H1 (cell line): ENCODE measurements around the gene SPATS1. TPM values are rescaled to one million over a fixed set of nuclear protein-coding genes. Genes with fewer than 3 reads are reported as not detected.

Experiments used
- CTCF ChIA-PET: fragments of 300-600 bp; sonication (Branson Sonifier 250); formaldehyde crosslinking; loops from one replicate; lab custom pipeline; 2021; ENCODE audit not compliant: partially characterized antibody; lab: Charles Lee
- POLR2A ChIA-PET: fragments of 300-600 bp; sonication (Branson Sonifier 250); formaldehyde crosslinking; loops from one replicate; lab custom pipeline; 2021; ENCODE audit warnings: inconsistent platforms; ENCODE audit not compliant: partially characterized antibody; lab: Charles Lee
- DNase-seq, 2 experiments: peaks; one replicate each; pipeline versions ENCODE4 v3.0.0 to v3.0.0-alpha.2; 2010 to 2022; ENCODE audit warnings: low spot score in 2 of 2, low read depth in 1 of 2, mixed read lengths in 1 of 2
- FAIRE-seq: peaks from 2 replicates; lab custom pipeline; 2011; peaks lifted over from hg19 to GRCh38; lab: Jason Lieb, UNC
- H2AFZ ChIP-seq: 2 replicates; pipeline ENCODE4 v1.8.1; 2012; ENCODE audit warnings: low read length, inconsistent platforms
- H2AK5ac ChIP-seq: 2 replicates; pipeline ENCODE4 v1.6.1; 2013; ENCODE audit warnings: low read depth, low read length
- H2BK120ac ChIP-seq: replicated peaks from 2 replicates; pipeline ENCODE3; 2013; ENCODE audit warnings: low read depth, low read length, inconsistent platforms
- H2BK12ac ChIP-seq: 2 replicates; pipeline ENCODE4 v1.6.1; 2013; ENCODE audit warnings: low read depth, low read length
- H2BK15ac ChIP-seq: 2 replicates; pipeline ENCODE4 v1.6.1; 2013; ENCODE audit warnings: low read length
- H2BK20ac ChIP-seq: 2 replicates; pipeline ENCODE4 v1.6.1; 2013; ENCODE audit warnings: low read length
- H2BK5ac ChIP-seq: 2 replicates; pipeline ENCODE4 v1.6.1; 2013; ENCODE audit warnings: low read depth, low read length
- H3K14ac ChIP-seq: 2 replicates; pipeline ENCODE4 v1.6.1; 2013; ENCODE audit warnings: inconsistent platforms; ENCODE audit not compliant: insufficient read length
- H3K18ac ChIP-seq: 2 replicates; pipeline ENCODE4 v1.6.1; 2013; ENCODE audit warnings: low read length; ENCODE audit errors: extremely low read depth
- H3K23ac ChIP-seq: 2 replicates; pipeline ENCODE4 v1.6.1; 2013; ENCODE audit warnings: inconsistent platforms; ENCODE audit not compliant: insufficient read length
- H3K23me2 ChIP-seq: 2 replicates; pipeline ENCODE4 v1.6.1; 2013; ENCODE audit warnings: low read depth, low read length
- H3K27ac ChIP-seq: 2 replicates; pipeline ENCODE4 v1.6.1; 2011; ENCODE audit warnings: low read depth, low read length, inconsistent platforms
- H3K27me3 ChIP-seq, 4 experiments: replicated peaks in 1 of 4; 1 replicate in 1 of 4; 2 replicates in 3 of 4; pipeline versions ENCODE4 v1.6.1 to v1.8.1; 2011 to 2013; ENCODE audit warnings: low read length in 3 of 4, mild to moderate bottlenecking in 3 of 4, inconsistent platforms in 2 of 4, mixed read lengths in 2 of 4, moderate library complexity in 1 of 4; ENCODE audit not compliant: control insufficient read depth in 3 of 4, insufficient read depth in 3 of 4; ENCODE audit errors: extremely low read depth in 1 of 4
- H3K36me3 ChIP-seq, 4 experiments: 2 replicates each; pipeline versions ENCODE4 v1.6.1 to v1.8.1; 2011 to 2013; ENCODE audit warnings: mild to moderate bottlenecking in 4 of 4, low read length in 3 of 4, moderate library complexity in 2 of 4, control low read depth in 1 of 4, inconsistent platforms in 1 of 4; ENCODE audit not compliant: insufficient read depth in 4 of 4, control insufficient read depth in 2 of 4
- H3K4ac ChIP-seq: replicated peaks from 2 replicates; pipeline ENCODE3; 2013; ENCODE audit warnings: low read length, low read depth, mixed read lengths, inconsistent platforms; ENCODE audit not compliant: insufficient read length
- H3K4me1 ChIP-seq, 4 experiments: replicated peaks in 1 of 4; 1 replicate in 1 of 4; 2 replicates in 3 of 4; pipeline versions ENCODE4 v1.6.1 to v1.8.1; 2011 to 2013; ENCODE audit warnings: low read length in 3 of 4, inconsistent platforms in 2 of 4, mixed read lengths in 1 of 4; ENCODE audit not compliant: insufficient read depth in 4 of 4, control insufficient read depth in 3 of 4
- H3K4me2 ChIP-seq, 2 experiments: 2 replicates each; pipeline versions ENCODE4 v1.6.1 to v1.8.1; 2011 to 2013; ENCODE audit warnings: low read depth in 2 of 2, low read length in 2 of 2, control low read depth in 1 of 2, inconsistent platforms in 1 of 2, mild to moderate bottlenecking in 1 of 2; ENCODE audit not compliant: insufficient read depth in 1 of 2
- H3K4me3 ChIP-seq, 4 experiments: fragments of 200-600, 300-600 bp in 1 of 4; sonication (generic), shearing (Covaris generic), sonication (Bioruptor Twin) in 1 of 4; 2 replicates each; pipeline versions ENCODE4 v1.5.1 to v1.8.1; 2011 to 2016; ENCODE audit warnings: low read length in 4 of 4, low read depth in 3 of 4, control low read depth in 2 of 4, inconsistent platforms in 2 of 4, mild to moderate bottlenecking in 2 of 4, mixed read lengths in 1 of 4, moderate library complexity in 1 of 4; ENCODE audit not compliant: insufficient read depth in 2 of 4; ENCODE audit errors: extremely low read depth in 1 of 4
- H3K56ac ChIP-seq: replicated peaks from 2 replicates; pipeline ENCODE3; 2013; ENCODE audit warnings: low read depth, mild to moderate bottlenecking, mixed read lengths, low read length, inconsistent platforms; ENCODE audit not compliant: insufficient read length
- H3K79me1 ChIP-seq: 2 replicates; pipeline ENCODE4 v1.6.1; 2013; ENCODE audit warnings: low read depth, low read length, control low read depth
- H3K79me2 ChIP-seq, 2 experiments: 2 replicates each; pipeline versions ENCODE4 v1.6.1 to v1.8.1; 2012 to 2013; ENCODE audit warnings: low read length in 2 of 2, mild to moderate bottlenecking in 2 of 2, inconsistent platforms in 1 of 2; ENCODE audit not compliant: insufficient read depth in 2 of 2, control insufficient read depth in 1 of 2
- H3K9ac ChIP-seq, 4 experiments: replicated peaks in 1 of 4; 1 replicate in 1 of 4; 2 replicates in 3 of 4; pipeline versions ENCODE4 v1.6.1 to v1.8.1; 2011 to 2013; ENCODE audit warnings: low read depth in 3 of 4, low read length in 3 of 4, control low read depth in 2 of 4, mild to moderate bottlenecking in 2 of 4, moderate library complexity in 2 of 4, inconsistent platforms in 1 of 4; ENCODE audit errors: extremely low read depth in 1 of 4
- H3K9me3 ChIP-seq, 2 experiments: 2 replicates each; pipeline versions ENCODE4 v1.6.1 to v1.8.1; 2012 to 2013; ENCODE audit warnings: mild to moderate bottlenecking in 2 of 2, moderate library complexity in 2 of 2, control low read depth in 1 of 2, inconsistent platforms in 1 of 2, low read depth in 1 of 2, low read length in 1 of 2, mixed read lengths in 1 of 2; ENCODE audit not compliant: insufficient read depth in 2 of 2
- H4K20me1 ChIP-seq, 2 experiments: replicated peaks in 1 of 2; 2 replicates each; pipeline versions ENCODE3 to v1.8.1; 2011 to 2013; ENCODE audit warnings: inconsistent platforms in 2 of 2, low read length in 2 of 2, mild to moderate bottlenecking in 1 of 2; ENCODE audit not compliant: insufficient read depth in 2 of 2, control insufficient read depth in 1 of 2
- H4K5ac ChIP-seq: 2 replicates; pipeline ENCODE4 v1.6.1; 2013; ENCODE audit warnings: low read length, low read depth, mixed read lengths, inconsistent platforms; ENCODE audit not compliant: insufficient read length
- H4K8ac ChIP-seq: 2 replicates; pipeline ENCODE4 v1.8.0; 2013; ENCODE audit warnings: mild to moderate bottlenecking, moderate library complexity, low read length, inconsistent platforms; ENCODE audit not compliant: insufficient read depth; ENCODE audit errors: extremely low read depth
- H4K91ac ChIP-seq: replicated peaks from 2 replicates; pipeline ENCODE3; 2013; ENCODE audit warnings: low read length, mixed read lengths, inconsistent platforms; ENCODE audit not compliant: insufficient read length
- ATF2 ChIP-seq: IDR thresholded peaks from 2 replicates; pipeline ENCODE4 v1.6.1; 2012; ENCODE audit warnings: low read length, inconsistent platforms
- CEBPB ChIP-seq: IDR thresholded peaks from 2 replicates; pipeline ENCODE4 v1.6.1; 2012; ENCODE audit warnings: low read depth, low read length
- NRF1 ChIP-seq: IDR thresholded peaks from 2 replicates; pipeline ENCODE4 v1.6.1; 2011; ENCODE audit warnings: mild to moderate bottlenecking, low read depth, low read length, improper control_type of control experiment
- PHF8 ChIP-seq: fragments of 200-600 bp; sonication (generic); conservative IDR thresholded peaks from 2 replicates; pipeline ENCODE4 v1.7.1; 2012; ENCODE audit warnings: low read depth, mild to moderate bottlenecking, inconsistent platforms, low read length, moderate library complexity
- RAD21 ChIP-seq, 2 experiments: IDR thresholded peaks in 1 of 2; conservative IDR thresholded peaks in 1 of 2; 2 replicates each; pipeline ENCODE4 v1.6.1; 2011; ENCODE audit warnings: low read depth in 2 of 2, low read length in 2 of 2, improper control_type of control experiment in 1 of 2, inconsistent platforms in 1 of 2, mild to moderate bottlenecking in 1 of 2, moderate library complexity in 1 of 2
- TAF1 ChIP-seq: IDR thresholded peaks from 2 replicates; pipeline ENCODE4 v1.6.1; 2011; ENCODE audit warnings: mild to moderate bottlenecking, low read depth, low read length
- YY1 ChIP-seq: IDR thresholded peaks from 2 replicates; pipeline ENCODE4 v1.6.1; 2011; ENCODE audit warnings: low read depth, mild to moderate bottlenecking, low read length
- WGBS, 2 experiments: shearing (Covaris generic) in 1 of 2; methylation state at CpG; one replicate each; pipeline versions ENCODE4 v1.1.6 to v1.1.7; 2013 to 2015; ENCODE audit warnings: low lambda C conversion rate in 2 of 2, mixed read lengths in 2 of 2, inconsistent platforms in 1 of 2, low coverage in 1 of 2, missing lambda C conversion rate in 1 of 2; ENCODE audit not compliant: insufficient replicate concordance in 2 of 2, insufficient coverage in 1 of 2, insufficient read length in 1 of 2; ENCODE audit errors: extremely low coverage in 1 of 2, missing lambda C conversion rate in 1 of 2; 5-methylcytosine and 5-hydroxymethylcytosine counted together
- polyA plus RNA-seq, 7 experiments: library from polyadenylated mRNA; depleted of rRNA in 3 of 7; stranded (reverse) in 5 of 7; unstranded in 2 of 7; fragments of >200 nt in 5 of 7; fragments of 200-250 nt in 2 of 7; gene quantifications; 1 replicate in 5 of 7; 2 replicates in 1 of 7; 4 replicates in 1 of 7; pipeline versions ENCODE4 v1.2.1 to v1.2.3, GENCODE V29; 2011 to 2013; ENCODE audit warnings: missing spikeins in 2 of 7, mixed read lengths in 2 of 7
- total RNA-seq: library from RNA; stranded (reverse); fragmentation: NEBNext Ultra II Directional; extraction: Animal tissue kit (Norgen Biotek cat#: 25700); gene quantifications from 2 replicates; pipeline ENCODE4 v1.2.1, GENCODE V29; 2021
- TF ChIP-seq, protein P1 (sequence below): IDR thresholded peaks from 2 replicates; pipeline ENCODE4 v1.6.1; 2011; ENCODE audit warnings: low read length, improper control_type of control experiment

Gene SPATS1
- total and polyA plus RNA-seq, 2 of the 8 experiments (the other 6 are each of a cell fraction or from before 2014, with no cell fraction given) = not detected

- Histone ChIP-seq H3K14ac (no peak overlapping the region), H3K27ac (no peak overlapping the region), H2BK120ac (no peak overlapping the region), H2BK20ac (no peak overlapping the region), H3K27me3 (no peaks in the 10 kb centered on the region), H3K4me3 (no peak overlapping the region), H4K20me1 (no peaks in the 10 kb centered on the region), H4K5ac (no peak overlapping the region), H2BK15ac (no peak overlapping the region), H3K4ac (no peak overlapping the region), H3K9me3 (no peaks in the 10 kb centered on the region), H3K56ac (no peak overlapping the region), H3K9ac (no peak overlapping the region), H3K4me1 (no peaks in the 10 kb centered on the region), H3K79me2 (no peaks in the 10 kb centered on the region), H3K23ac (no peak overlapping the region), H2BK12ac (no peak overlapping the region), H3K4me2 (no peak overlapping the region), H2BK5ac (no peak overlapping the region), H3K36me3 (no peaks in the 10 kb centered on the region), H3K79me1 (no peaks in the 10 kb centered on the region), H4K91ac (no peak overlapping the region), H3K23me2 (no peaks in the 10 kb centered on the region; the same call in 1 of the 2 replicates), H2AK5ac (no peak overlapping the region), H4K8ac (no peak overlapping the region), H2AFZ (no peak overlapping the region), H3K18ac (no peak overlapping the region)
- WGBS, 2 experiments = 77% methylated on average over 1 of the region's 1 CpG; no CpG with 5 or more reads in 1 of the 2 experiments
- FAIRE-seq (no peak), DNase-seq (no peak)
- CTCF ChIA-PET = interaction anchor here (1.1 to 1.4 kb wide), 3 partner anchors 9 to 46 kb away, joined by 3 read pairs; no protein-coding TSS in a partner anchor
- POLR2A ChIA-PET = no interaction called here
- TF ChIP-seq TAF1 (no peak), NRF1 (no peak), PHF8 (no peak), YY1 (no peak), CEBPB (no peak), ATF2 (no peak), RAD21 (IDR thresholded peaks at IDR 0.05 in 1 of 2, conservative IDR thresholded peaks at IDR 0.05 in 1 of 2; ENCODE audit: low read depth in 2 of 2, low read length in 2 of 2) (no peak)
- TF ChIP-seq, protein P1, sequence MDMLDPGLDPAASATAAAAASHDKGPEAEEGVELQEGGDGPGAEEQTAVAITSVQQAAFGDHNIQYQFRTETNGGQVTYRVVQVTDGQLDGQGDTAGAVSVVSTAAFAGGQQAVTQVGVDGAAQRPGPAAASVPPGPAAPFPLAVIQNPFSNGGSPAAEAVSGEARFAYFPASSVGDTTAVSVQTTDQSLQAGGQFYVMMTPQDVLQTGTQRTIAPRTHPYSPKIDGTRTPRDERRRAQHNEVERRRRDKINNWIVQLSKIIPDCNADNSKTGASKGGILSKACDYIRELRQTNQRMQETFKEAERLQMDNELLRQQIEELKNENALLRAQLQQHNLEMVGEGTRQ = no peak
Observed at GRCh38 chr6:44356487-44356886, 14.0 kb downstream of the SPATS1 start.
